Superior temporal gyrus (tissue), 1 donor: ENCODE results near the gene MAST2.
"Not testable (repeated sequence)": the region's sequence is repeated elsewhere in the genome, so short reads cannot be mapped to it uniquely, and the experiment has no call there.

Experiments used
- DNase-seq: peaks from one replicate; pipeline ENCODE4 v3.0.0-alpha.2; 2016; ENCODE audit errors: extremely low spot score

MAST2 gene

GRCh38 chr1:45894331-45894730 lies 90.9 kb downstream of the MAST2 start:
- no peak for DNase-seq

GRCh38 chr1:45894921-45895320 lies 91.5 kb downstream of the MAST2 start:
- no peak for DNase-seq

- DNase-seq: no peak
These were observed 92.0 kb downstream of the MAST2 start for GRCh38 chr1:45895406-45895805.

GRCh38 chr1:45906883-45907282 lies 103.5 kb downstream of the MAST2 start:
- no peak for DNase-seq

GRCh38 chr1:45908611-45909140 lies 105.3 kb downstream of the MAST2 start:
- DNase-seq: no peak

- no peak for DNase-seq
These were observed 108.2 kb downstream of the MAST2 start for GRCh38 chr1:45911634-45912033.

- DNase-seq: no peak
These were observed 109.8 kb downstream of the MAST2 start for GRCh38 chr1:45913183-45913683.

- no peak for DNase-seq
These were observed 110.5 kb downstream of the MAST2 start for GRCh38 chr1:45913731-45914501.

GRCh38 chr1:45914836-45915235 lies 111.4 kb downstream of the MAST2 start:
- DNase-seq: no peak

- no peak for DNase-seq
These were observed 119.0 kb downstream of the MAST2 start for GRCh38 chr1:45922374-45922773.

- no peak for DNase-seq
These were observed 119.4 kb downstream of the MAST2 start for GRCh38 chr1:45922813-45923212.

GRCh38 chr1:45923343-45923742 lies 119.9 kb downstream of the MAST2 start:
- no peak for DNase-seq

- no peak for DNase-seq
These were observed 121.3 kb downstream of the MAST2 start for GRCh38 chr1:45924736-45925135.

GRCh38 chr1:45925728-45926287 lies 122.4 kb downstream of the MAST2 start:
- no peak for DNase-seq

- no peak for DNase-seq
These were observed 122.9 kb downstream of the MAST2 start for GRCh38 chr1:45926330-45926729.

- DNase-seq: not testable (repeated sequence)
These were observed 124.0 kb downstream of the MAST2 start for GRCh38 chr1:45927231-45927915.

GRCh38 chr1:45928486-45929205 lies 125.2 kb downstream of the MAST2 start:
- DNase-seq: no peak

- DNase-seq: no peak
These were observed 125.9 kb downstream of the MAST2 start for GRCh38 chr1:45929257-45929687.

GRCh38 chr1:45930258-45931150 lies 127.1 kb downstream of the MAST2 start:
- DNase-seq: no peak

- not testable (repeated sequence) for DNase-seq
These were observed 128.8 kb downstream of the MAST2 start for GRCh38 chr1:45932205-45932604.

- no peak for DNase-seq
These were observed 131.5 kb downstream of the MAST2 start for GRCh38 chr1:45934947-45935346.
